ENCODE results near the gene C1orf21.

Gene C1orf21

GRCh38 chr1:184557423-184558347 is 170.9 kb downstream of the C1orf21 start:
- no peak overlapping the region for H3K27ac Mint-ChIP-seq
- H3K4me1 Mint-ChIP-seq (ENCODE audit: low read depth): no peaks in the 10 kb centered on the region
- peaks cover 10% of the 10 kb centered on the region for H3K27me3 Mint-ChIP-seq (ENCODE audit: low read depth)
- no peaks in the 10 kb centered on the region for H3K36me3 Mint-ChIP-seq (ENCODE audit: low read depth)
- H3K9me3 Mint-ChIP-seq: no peaks in the 10 kb centered on the region
- H3K4me3 Mint-ChIP-seq: no peak overlapping the region

DNA sequence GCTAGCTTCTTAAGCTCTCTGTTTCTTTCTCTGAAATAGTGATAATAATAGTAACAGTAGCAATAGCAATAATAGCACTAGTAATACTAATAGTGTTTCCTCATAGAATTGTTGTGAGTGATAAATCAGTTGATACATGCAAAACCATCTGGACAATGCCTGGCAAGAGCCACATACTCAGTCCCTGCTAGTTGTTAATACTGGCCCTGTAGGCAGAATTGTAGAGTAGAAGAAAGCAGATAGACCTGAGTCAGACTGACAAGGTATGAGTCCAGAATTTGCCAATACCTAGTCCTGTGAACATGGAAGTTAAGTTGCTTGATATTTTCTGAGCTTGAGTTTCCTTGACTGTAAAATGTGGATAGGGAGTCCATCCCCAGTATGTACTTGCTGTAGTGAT is 171.9 kb downstream of the C1orf21 start:
- Mint-ChIP-seq H3K4me3 (no peak overlapping the region), H3K36me3 (ENCODE audit: low read depth) (no peaks in the 10 kb centered on the region), H3K27ac (no peak overlapping the region), H3K9me3 (no peaks in the 10 kb centered on the region), H3K27me3 (ENCODE audit: low read depth) (peaks cover 15% of the 10 kb centered on the region), H3K4me1 (ENCODE audit: low read depth) (no peaks in the 10 kb centered on the region)

DNA sequence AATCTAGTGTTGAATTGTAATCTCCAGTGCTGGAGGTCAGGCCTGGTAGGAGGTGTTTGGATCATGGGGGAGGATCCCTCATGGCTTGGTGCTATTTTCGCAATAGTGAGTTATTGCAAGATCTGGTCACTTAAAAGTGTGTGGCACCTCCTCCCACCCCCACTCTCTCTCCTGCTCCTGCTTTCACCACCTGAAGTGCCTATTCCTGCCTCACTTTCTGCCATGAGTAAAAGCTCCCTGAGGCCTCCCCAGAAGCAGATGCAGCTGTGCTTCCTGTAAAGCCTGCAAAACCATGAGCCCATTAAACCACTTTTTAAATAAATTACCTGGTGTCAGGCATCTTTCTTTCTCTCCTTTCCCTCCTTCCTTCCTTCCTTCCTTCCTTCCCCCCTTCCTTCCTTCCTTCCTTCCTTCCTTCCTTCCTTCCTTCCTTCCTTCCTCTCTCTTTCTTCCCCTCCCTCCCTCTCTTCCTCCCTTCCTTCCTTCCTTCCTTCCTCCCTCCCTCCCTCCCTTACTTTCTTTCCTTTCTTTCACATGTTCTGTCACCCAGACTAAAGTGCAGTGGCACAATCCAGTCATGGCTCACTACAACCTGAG is 172.4 kb downstream of the C1orf21 start:
- no peaks in the 10 kb centered on the region for H3K36me3 Mint-ChIP-seq (ENCODE audit: low read depth)
- H3K27me3 Mint-ChIP-seq (ENCODE audit: low read depth): peaks cover 15% of the 10 kb centered on the region
- no peak overlapping the region for H3K4me3 Mint-ChIP-seq
- H3K4me1 Mint-ChIP-seq (ENCODE audit: low read depth): no peaks in the 10 kb centered on the region
- H3K27ac Mint-ChIP-seq: no peak overlapping the region
- H3K9me3 Mint-ChIP-seq: no peaks in the 10 kb centered on the region

DNA sequence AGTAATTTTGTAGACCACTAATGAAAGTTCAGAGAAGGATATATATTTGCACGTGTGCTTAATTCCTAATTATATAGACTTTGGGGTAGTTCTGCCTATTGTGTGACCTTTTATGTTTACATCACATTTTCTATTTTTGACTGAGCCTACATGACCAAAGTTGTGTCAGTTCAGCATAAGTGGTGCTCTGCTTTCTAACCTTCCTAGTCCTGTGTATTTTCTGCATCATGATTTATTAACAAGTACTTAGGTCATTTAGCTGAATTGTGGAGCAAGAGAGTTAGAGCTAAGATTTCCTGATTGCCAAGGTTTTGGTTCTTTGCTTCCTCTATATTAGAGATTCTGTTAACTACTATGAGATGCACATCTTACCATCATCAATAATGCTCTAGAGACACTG is 176.0 kb downstream of the C1orf21 start:
- no peaks in the 10 kb centered on the region for H3K4me1 Mint-ChIP-seq (ENCODE audit: low read depth)
- no peak overlapping the region for H3K27ac Mint-ChIP-seq
- peaks cover 11% of the 10 kb centered on the region for H3K27me3 Mint-ChIP-seq (ENCODE audit: low read depth)
- no peaks in the 10 kb centered on the region for H3K9me3 Mint-ChIP-seq
- H3K4me3 Mint-ChIP-seq: no peak overlapping the region
- no peaks in the 10 kb centered on the region for H3K36me3 Mint-ChIP-seq (ENCODE audit: low read depth)

DNA sequence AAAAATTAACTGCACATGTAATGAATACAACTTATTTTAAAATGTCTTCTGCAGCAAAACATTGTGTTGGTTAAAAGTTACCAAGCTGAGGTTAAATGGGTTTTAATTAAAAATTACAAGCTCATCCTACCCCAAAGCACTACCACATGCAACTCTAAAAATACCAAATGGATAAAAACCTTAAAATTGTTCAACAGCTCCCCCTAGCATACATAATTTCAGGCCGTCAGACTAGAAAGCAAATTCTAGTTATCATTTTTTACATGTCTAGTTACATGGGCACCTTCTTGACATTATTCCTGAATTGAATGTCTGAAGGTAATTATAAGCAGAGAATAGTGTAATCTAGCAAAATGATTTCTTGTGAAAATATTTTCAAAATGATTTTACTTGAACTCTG is 176.5 kb downstream of the C1orf21 start:
- Mint-ChIP-seq H3K4me3 (no peak overlapping the region), H3K27ac (no peak overlapping the region), H3K9me3 (no peaks in the 10 kb centered on the region), H3K36me3 (ENCODE audit: low read depth) (no peaks in the 10 kb centered on the region), H3K27me3 (ENCODE audit: low read depth) (peaks cover 11% of the 10 kb centered on the region), H3K4me1 (ENCODE audit: low read depth) (no peaks in the 10 kb centered on the region)

GRCh38 chr1:184567009-184567408 is 180.2 kb downstream of the C1orf21 start:
- Mint-ChIP-seq H3K9me3 (no peaks in the 10 kb centered on the region), H3K36me3 (ENCODE audit: low read depth) (no peaks in the 10 kb centered on the region), H3K27me3 (ENCODE audit: low read depth) (peaks cover 11% of the 10 kb centered on the region), H3K4me1 (ENCODE audit: low read depth) (no peaks in the 10 kb centered on the region), H3K4me3 (no peak overlapping the region), H3K27ac (no peak overlapping the region)

- Mint-ChIP-seq H3K27me3 (ENCODE audit: low read depth) (peaks cover 8% of the 10 kb centered on the region), H3K9me3 (no peaks in the 10 kb centered on the region), H3K4me3 (no peak overlapping the region), H3K27ac (no peak overlapping the region), H3K36me3 (ENCODE audit: low read depth) (no peaks in the 10 kb centered on the region), H3K4me1 (ENCODE audit: low read depth) (no peaks in the 10 kb centered on the region)
Measured at GRCh38 chr1:184567637-184568036, 180.8 kb downstream of the C1orf21 start.

DNA sequence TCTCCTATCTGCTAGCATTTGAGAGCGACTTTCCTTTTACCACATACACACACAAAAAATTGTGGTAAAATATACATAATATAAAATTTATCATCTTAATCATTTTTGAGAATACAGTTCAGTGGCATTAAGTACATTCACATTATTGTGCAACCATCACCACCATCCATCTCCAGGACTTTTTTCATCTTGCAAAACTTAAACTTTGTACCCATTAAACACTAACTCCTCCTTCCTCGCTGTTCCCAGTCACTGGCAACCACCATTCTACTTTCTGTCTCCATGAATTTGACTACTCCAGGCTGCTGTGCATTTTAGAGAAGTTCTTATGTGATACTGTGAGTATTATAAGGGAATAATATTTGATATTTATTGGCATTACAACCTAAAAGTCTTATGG is 181.3 kb downstream of the C1orf21 start:
- no peak overlapping the region for H3K4me3 Mint-ChIP-seq
- H3K27ac Mint-ChIP-seq: no peak overlapping the region
- no peaks in the 10 kb centered on the region for H3K4me1 Mint-ChIP-seq (ENCODE audit: low read depth)
- H3K36me3 Mint-ChIP-seq (ENCODE audit: low read depth): no peaks in the 10 kb centered on the region
- H3K27me3 Mint-ChIP-seq (ENCODE audit: low read depth): peaks cover 4% of the 10 kb centered on the region
- no peaks in the 10 kb centered on the region for H3K9me3 Mint-ChIP-seq

DNA sequence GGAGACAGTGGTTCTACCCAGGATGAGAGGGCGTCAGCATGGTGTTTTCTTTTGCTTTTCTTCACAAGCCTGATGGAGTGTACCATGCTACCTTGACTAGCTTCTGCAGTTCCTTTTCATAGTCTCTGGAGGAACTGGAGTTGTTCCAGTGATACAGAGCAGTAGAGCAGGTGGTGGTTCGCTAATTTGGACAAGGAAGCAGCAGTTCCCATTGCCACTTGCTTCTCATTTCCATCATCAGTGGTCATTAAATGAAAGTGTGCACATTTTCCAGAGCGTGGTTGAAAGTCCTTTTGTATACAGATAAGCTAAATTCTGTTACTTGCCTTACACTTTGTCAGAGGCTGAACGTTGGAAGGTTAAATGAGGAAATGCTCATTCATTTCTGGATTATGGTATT is 182.3 kb downstream of the C1orf21 start:
- Mint-ChIP-seq H3K4me1 (ENCODE audit: low read depth) (no peaks in the 10 kb centered on the region), H3K36me3 (ENCODE audit: low read depth) (no peaks in the 10 kb centered on the region), H3K27me3 (ENCODE audit: low read depth) (no peaks in the 10 kb centered on the region), H3K9me3 (no peaks in the 10 kb centered on the region), H3K27ac (no peak overlapping the region), H3K4me3 (no peak overlapping the region)

DNA sequence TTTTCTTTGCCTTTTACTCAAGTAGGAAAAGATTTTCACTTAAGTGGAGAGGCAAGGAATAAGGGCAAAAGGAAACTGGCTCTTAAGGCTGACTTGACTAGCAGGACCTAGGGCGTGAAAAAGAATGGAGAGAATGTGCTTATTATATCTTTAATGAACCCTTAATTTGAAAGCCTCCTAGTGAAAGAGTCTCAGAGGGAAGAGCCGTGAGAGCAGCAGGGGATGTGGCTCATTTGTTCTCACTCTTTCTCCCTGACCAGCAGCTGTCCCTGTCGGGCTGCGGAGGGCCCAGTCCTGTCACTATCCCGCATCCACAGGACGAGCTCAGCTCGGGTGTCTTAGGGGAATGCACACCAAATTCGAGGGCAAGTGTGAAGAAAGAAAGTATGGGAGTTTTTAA is 187.8 kb downstream of the C1orf21 start:
- Mint-ChIP-seq H3K36me3 (ENCODE audit: low read depth) (no peaks in the 10 kb centered on the region), H3K4me3 (no peak overlapping the region)

DNA sequence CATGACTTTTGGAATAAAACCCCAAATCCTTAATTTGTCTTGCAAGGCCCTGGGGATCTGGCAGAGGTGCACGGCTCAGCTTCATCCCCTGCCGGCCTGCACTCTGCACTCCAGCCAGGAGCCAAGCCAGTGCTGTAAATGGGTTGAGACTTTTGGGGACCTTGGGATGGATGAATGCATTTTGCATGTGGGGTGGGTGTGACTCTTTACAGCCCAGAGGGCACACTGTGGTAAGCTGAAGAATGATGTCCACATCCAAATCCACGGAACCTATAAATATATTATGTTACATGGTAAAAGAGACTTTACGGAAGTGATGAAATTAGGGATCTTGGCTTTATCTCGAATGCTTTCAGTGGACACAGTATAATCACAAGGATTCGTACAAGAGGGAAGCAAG is 190.0 kb downstream of the C1orf21 start:
- Mint-ChIP-seq H3K27me3 (ENCODE audit: low read depth) (peaks cover 3% of the 10 kb centered on the region), H3K9me3 (peaks cover 5% of the 10 kb centered on the region), H3K27ac (no peak overlapping the region), H3K36me3 (ENCODE audit: low read depth) (no peaks in the 10 kb centered on the region), H3K4me3 (no peak overlapping the region), H3K4me1 (ENCODE audit: low read depth) (no peaks in the 10 kb centered on the region)

More for the DNA sequence above, 187.8 kb downstream of the C1orf21 start:
- no peaks in the 10 kb centered on the region for H3K9me3 Mint-ChIP-seq
- no peak overlapping the region for H3K27ac Mint-ChIP-seq
- no peaks in the 10 kb centered on the region for H3K4me1 Mint-ChIP-seq (ENCODE audit: low read depth)
- H3K27me3 Mint-ChIP-seq (ENCODE audit: low read depth): no peaks in the 10 kb centered on the region

DNA sequence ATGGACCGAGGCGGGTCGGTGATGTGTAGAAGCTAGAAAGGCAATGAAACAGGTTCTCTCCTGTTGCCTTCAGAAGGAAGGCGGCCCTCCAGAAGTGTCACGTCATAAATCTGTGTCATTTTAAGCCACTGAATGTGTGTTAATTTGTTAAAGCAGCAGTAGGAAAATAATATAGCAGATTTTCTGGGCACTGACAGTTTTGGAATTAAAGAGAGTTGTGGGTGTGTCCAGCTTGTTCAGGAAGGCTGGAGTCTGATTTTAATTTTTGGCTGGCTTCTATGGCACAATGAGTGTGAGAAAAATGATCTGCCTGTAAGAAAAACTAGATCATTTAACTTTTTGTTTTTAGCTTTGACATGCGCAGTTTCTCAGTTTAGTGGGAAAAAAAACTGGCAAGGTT is 190.5 kb downstream of the C1orf21 start:
- Mint-ChIP-seq H3K9me3 (peaks cover 5% of the 10 kb centered on the region), H3K27ac (no peak overlapping the region), H3K4me3 (no peak overlapping the region), H3K4me1 (ENCODE audit: low read depth) (no peaks in the 10 kb centered on the region), H3K36me3 (ENCODE audit: low read depth) (no peaks in the 10 kb centered on the region), H3K27me3 (ENCODE audit: low read depth) (peaks cover 3% of the 10 kb centered on the region)

- no peaks in the 10 kb centered on the region for H3K4me1 Mint-ChIP-seq (ENCODE audit: low read depth)
Measured at GRCh38 chr1:184582411-184582810, 195.6 kb downstream of the C1orf21 start.

GRCh38 chr1:184583849-184584248 is 197.0 kb downstream of the C1orf21 start:
- H3K4me3 Mint-ChIP-seq: no peak overlapping the region
- H3K27me3 Mint-ChIP-seq (ENCODE audit: low read depth): peaks cover 3% of the 10 kb centered on the region
- no peaks in the 10 kb centered on the region for H3K4me1 Mint-ChIP-seq (ENCODE audit: low read depth)
- no peak overlapping the region for H3K27ac Mint-ChIP-seq
- peaks cover 5% of the 10 kb centered on the region for H3K9me3 Mint-ChIP-seq
- H3K36me3 Mint-ChIP-seq (ENCODE audit: low read depth): no peaks in the 10 kb centered on the region

More at GRCh38 chr1:184582411-184582810, 195.6 kb downstream of the C1orf21 start:
- Mint-ChIP-seq H3K9me3 (peaks cover 5% of the 10 kb centered on the region), H3K4me3 (no peak overlapping the region), H3K36me3 (ENCODE audit: low read depth) (no peaks in the 10 kb centered on the region), H3K27ac (no peak overlapping the region), H3K27me3 (ENCODE audit: low read depth) (peaks cover 3% of the 10 kb centered on the region)

- H3K27ac Mint-ChIP-seq: no peak overlapping the region
- no peaks in the 10 kb centered on the region for H3K9me3 Mint-ChIP-seq
- H3K4me1 Mint-ChIP-seq (ENCODE audit: low read depth): no peaks in the 10 kb centered on the region
- no peaks in the 10 kb centered on the region for H3K27me3 Mint-ChIP-seq (ENCODE audit: low read depth)
- no peaks in the 10 kb centered on the region for H3K36me3 Mint-ChIP-seq (ENCODE audit: low read depth)
- no peak overlapping the region for H3K4me3 Mint-ChIP-seq
Measured at GRCh38 chr1:184588701-184589100, 201.9 kb downstream of the C1orf21 start.

All from T-helper 1 cell treated with Interleukin-12 subunit alpha and Interleukin-12 subunit beta and Interleukin-4 antibody, amounts not matched to agents 30 μg/mL and 1 μg/mL, for 36 hours (primary cell).